ACC112 (cell line): ENCODE measurements around the gene EDC4.
A peak's percentile ranks its signal among the peaks of the same experiment; 100 is the strongest.
"Not testable (repeated sequence)": the region's sequence is repeated elsewhere in the genome, so short reads cannot be mapped to it uniquely, and the experiment has no call there.

Experiments used
- H2AFZ ChIP-seq: fragments of 200-600 bp; sonication (generic); one replicate; pipeline ENCODE4 v1.6.0; 2017; ENCODE audit warnings: antibody characterized with exemption, low read length; ENCODE audit not compliant: unreplicated experiment
- H3K27ac ChIP-seq: fragments of 200-600 bp; sonication (generic); 2 replicates; pipeline ENCODE4 v1.5.1; 2014; ENCODE audit warnings: low read depth, mild to moderate bottlenecking, antibody characterized with exemption, low read length, moderate library complexity
- H3K27me3 ChIP-seq: fragments of 200-600 bp; sonication (generic); 2 replicates; pipeline ENCODE4 v1.6.1; 2014; ENCODE audit warnings: mild to moderate bottlenecking, antibody characterized with exemption, low read length, moderate library complexity, mixed read lengths; ENCODE audit not compliant: insufficient read depth
- H3K36me3 ChIP-seq: fragments of 200-600 bp; sonication (generic); 2 replicates; pipeline ENCODE4 v1.6.1; 2016; ENCODE audit warnings: mild to moderate bottlenecking, antibody characterized with exemption, low read length, moderate library complexity, mixed read lengths; ENCODE audit not compliant: insufficient read depth
- H3K4me1 ChIP-seq: fragments of 200-600 bp; sonication (generic); one replicate; pipeline ENCODE4 v1.6.1; 2016; ENCODE audit warnings: low read length, mixed read lengths; ENCODE audit not compliant: insufficient read depth, unreplicated experiment, control insufficient read depth
- H3K4me3 ChIP-seq: fragments of 200-600 bp; sonication (generic); 2 replicates; pipeline ENCODE4 v1.5.1; 2014; ENCODE audit warnings: mild to moderate bottlenecking, low read depth, low read length
- H3K79me2 ChIP-seq: fragments of 200-600 bp; sonication (generic); one replicate; pipeline ENCODE4 v1.6.0; 2016; ENCODE audit warnings: low read length; ENCODE audit not compliant: control insufficient read depth, unreplicated experiment, insufficient read depth

The EDC4 gene

GRCh38 chr16:67853670-67854069 is 19.2 kb upstream of the EDC4 start:
- Histone ChIP-seq H3K27me3 (no peaks in the 10 kb centered on the region), H3K36me3 (no peaks in the 10 kb centered on the region), H3K79me2 (peaks cover 90% of the 10 kb centered on the region), H3K4me1 (peaks cover 24% of the 10 kb centered on the region), H3K27ac (no peak overlapping the region), H3K4me3 (no peak overlapping the region), H2AFZ (no peak overlapping the region)

DNA sequence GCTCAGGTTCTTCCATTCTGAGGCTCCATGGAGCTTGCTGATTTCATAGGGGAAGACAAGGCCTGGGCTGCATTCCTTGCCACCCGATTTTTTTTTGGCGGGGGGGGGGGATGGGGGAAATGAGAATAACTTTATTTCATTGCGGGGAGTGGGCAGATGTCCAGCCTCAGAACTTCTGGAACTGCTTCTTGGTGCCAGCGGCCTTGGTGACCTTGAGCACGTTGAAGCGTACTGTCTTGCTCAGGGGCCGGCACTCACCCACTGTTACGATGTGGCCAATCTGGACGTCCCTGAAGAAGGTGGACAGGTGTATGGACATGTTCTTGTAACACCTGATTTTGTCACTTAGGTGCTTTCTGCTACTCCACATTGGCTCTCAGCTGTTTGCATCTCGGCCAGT is 17.1 kb upstream of the EDC4 start:
- Histone ChIP-seq H2AFZ (no peak overlapping the region), H3K27me3 (no peaks in the 10 kb centered on the region), H3K4me1 (peaks cover 26% of the 10 kb centered on the region), H3K36me3 (no peaks in the 10 kb centered on the region), H3K79me2 (peaks cover 91% of the 10 kb centered on the region), H3K4me3 (no peak overlapping the region), H3K27ac (peak overlapping the region; percentile 99)

DNA sequence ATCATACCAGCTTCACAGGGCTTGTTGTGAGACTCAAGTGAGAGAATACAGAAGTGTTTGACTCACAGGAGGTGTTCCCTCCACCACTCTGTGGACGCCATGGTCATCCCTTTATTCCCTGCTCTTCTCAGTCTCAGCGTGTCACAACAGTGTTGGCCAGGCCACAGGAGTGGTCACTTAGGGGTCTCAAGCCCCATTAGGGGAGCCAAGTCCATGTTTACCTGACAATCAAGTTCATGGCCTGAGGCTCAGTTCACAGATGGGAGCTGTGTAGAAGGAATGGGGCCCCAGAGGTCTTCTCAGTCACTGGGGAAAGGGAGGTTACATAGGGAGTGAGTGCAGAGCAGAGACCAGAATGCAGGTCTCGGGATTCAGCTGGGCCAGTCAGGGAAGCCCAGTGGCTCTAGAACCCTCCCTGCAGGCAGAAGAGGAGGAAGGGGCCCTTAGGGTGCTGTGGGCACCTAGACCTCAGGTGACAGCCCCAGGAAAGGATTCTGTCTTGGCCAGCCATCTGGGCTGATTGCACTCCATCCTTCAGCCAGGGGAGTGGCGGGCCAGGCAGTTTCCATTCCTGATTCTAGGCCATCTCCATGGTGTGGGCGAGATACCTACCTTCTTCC is 15.8 kb upstream of the EDC4 start:
- no peaks in the 10 kb centered on the region for H3K27me3 ChIP-seq
- H2AFZ ChIP-seq = no peak overlapping the region
- no peaks in the 10 kb centered on the region for H3K36me3 ChIP-seq
- H3K4me1 ChIP-seq = peaks cover 39% of the 10 kb centered on the region
- H3K79me2 ChIP-seq = peaks cover 90% of the 10 kb centered on the region
- peak overlapping the region; percentile 99 for H3K27ac ChIP-seq
- peak overlapping the region; percentile 10; the same call in 1 of the 2 replicates for H3K4me3 ChIP-seq

DNA sequence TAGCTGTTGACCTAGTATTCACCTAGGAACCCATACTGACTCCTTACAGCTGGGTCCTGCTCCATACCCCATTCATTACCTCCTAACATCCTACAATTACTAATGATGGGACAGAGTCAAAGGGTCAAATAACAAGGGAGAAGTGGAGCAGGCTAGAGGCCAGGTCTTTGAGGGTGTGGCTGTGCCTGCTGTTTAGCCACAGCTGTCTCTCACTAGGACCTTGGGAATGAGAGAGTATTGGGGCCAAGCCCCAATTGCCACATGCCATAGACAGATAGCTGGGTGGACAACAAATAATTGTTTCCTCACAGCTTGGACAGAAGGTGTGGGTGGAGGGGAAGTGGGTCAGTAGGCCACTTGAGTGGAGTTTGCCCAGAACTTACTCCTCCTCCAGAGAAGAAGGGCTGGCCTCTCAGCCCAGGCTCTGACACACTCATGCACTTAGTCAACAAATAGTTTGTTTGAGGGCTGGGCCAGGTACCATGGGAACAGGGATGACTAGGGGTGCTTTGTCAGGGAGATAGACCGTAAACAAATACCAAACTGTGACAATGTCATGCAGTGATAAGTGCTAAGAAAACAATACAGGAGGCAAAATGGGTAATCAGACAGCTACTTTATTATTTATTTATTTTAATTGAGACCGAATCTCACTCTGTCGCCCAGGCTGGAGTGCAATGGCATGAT is 15.2 kb upstream of the EDC4 start:
- Histone ChIP-seq H3K4me3 (peak overlapping the region; percentile 10; the same call in 1 of the 2 replicates), H3K27ac (peak overlapping the region; percentile 99)

GRCh38 chr16:67858500-67858899 is 14.4 kb upstream of the EDC4 start:
- H3K4me3 ChIP-seq = no peak overlapping the region
- H2AFZ ChIP-seq = no peak overlapping the region
- H3K79me2 ChIP-seq = peaks cover 90% of the 10 kb centered on the region
- no peaks in the 10 kb centered on the region for H3K27me3 ChIP-seq
- H3K4me1 ChIP-seq = peaks cover 51% of the 10 kb centered on the region
- peak overlapping the region; percentile 99 for H3K27ac ChIP-seq
- H3K36me3 ChIP-seq = no peaks in the 10 kb centered on the region

More for the DNA sequence above, 15.2 kb upstream of the EDC4 start:
- Histone ChIP-seq H3K4me1 (peaks cover 45% of the 10 kb centered on the region), H3K36me3 (no peaks in the 10 kb centered on the region), H3K79me2 (peaks cover 92% of the 10 kb centered on the region), H2AFZ (no peak overlapping the region), H3K27me3 (no peaks in the 10 kb centered on the region)

- H3K4me1 ChIP-seq = peaks cover 57% of the 10 kb centered on the region
- peak overlapping the region; percentile 93 for H3K27ac ChIP-seq
These were observed 12.1 kb upstream of the EDC4 start for GRCh38 chr16:67860589-67861398.

DNA sequence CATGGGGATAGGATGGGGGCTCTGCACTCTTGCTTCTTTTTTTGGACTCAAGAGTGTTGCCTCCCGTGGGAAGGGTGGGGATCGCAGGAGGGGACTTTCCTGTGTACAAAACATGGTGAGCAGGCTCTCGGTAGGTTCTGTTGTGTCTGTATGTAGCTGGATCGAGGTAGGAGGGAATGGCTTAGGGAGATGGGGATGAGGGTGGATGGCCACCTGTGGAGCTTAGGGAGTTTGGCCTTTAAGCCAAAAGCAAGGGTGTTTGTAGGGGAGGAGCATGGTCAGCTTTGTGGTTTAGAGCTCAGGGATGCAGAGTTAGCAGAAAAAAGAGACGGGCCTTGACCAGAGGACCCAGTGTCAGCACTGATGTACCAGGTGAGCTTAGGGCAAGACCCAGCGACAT is 11.0 kb upstream of the EDC4 start:
- Histone ChIP-seq H3K27ac (peak overlapping the region; percentile 93), H3K4me1 (peaks cover 53% of the 10 kb centered on the region), H3K36me3 (no peaks in the 10 kb centered on the region; the same call in 1 of the 2 replicates), H3K79me2 (peaks cover 87% of the 10 kb centered on the region), H3K27me3 (no peaks in the 10 kb centered on the region), H2AFZ (no peak overlapping the region), H3K4me3 (no peak overlapping the region)

More at GRCh38 chr16:67860589-67861398, 12.1 kb upstream of the EDC4 start:
- H3K79me2 ChIP-seq = peaks cover 88% of the 10 kb centered on the region
- H3K27me3 ChIP-seq = no peaks in the 10 kb centered on the region
- H3K36me3 ChIP-seq = no peaks in the 10 kb centered on the region
- no peak overlapping the region for H2AFZ ChIP-seq
- peak overlapping the region; percentile 13; the same call in 1 of the 2 replicates for H3K4me3 ChIP-seq

- Histone ChIP-seq H2AFZ (no peak overlapping the region), H3K27ac (peak overlapping the region; percentile 93), H3K4me3 (peak overlapping the region; percentile 30; the same call in 1 of the 2 replicates), H3K4me1 (peaks cover 45% of the 10 kb centered on the region), H3K79me2 (peaks cover 80% of the 10 kb centered on the region), H3K27me3 (no peaks in the 10 kb centered on the region), H3K36me3 (no peaks in the 10 kb centered on the region; the same call in 1 of the 2 replicates)
These were observed 9.9 kb upstream of the EDC4 start for GRCh38 chr16:67862623-67863583.

DNA sequence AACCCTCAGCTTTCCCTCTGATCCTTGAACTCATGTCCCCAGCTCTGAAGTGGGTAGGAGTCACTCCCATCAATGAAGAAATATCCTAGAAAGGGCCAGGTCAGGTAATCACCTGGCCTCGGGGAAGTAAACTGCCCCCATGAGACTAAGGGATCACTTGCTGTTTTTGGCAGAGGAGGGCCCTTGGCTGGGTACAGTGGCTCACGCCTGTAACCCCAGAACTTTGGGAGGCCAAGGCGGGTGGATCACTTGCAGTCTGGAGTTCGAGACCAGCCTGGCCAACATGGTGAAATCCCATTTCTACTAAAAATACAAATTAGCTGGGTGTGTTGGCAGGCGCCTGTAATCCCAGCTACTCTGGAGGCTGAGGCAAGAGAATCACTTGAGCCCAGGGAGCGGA is 8.8 kb upstream of the EDC4 start:
- peaks cover 73% of the 10 kb centered on the region for H3K79me2 ChIP-seq
- H3K4me1 ChIP-seq = peaks cover 37% of the 10 kb centered on the region
- H3K27ac ChIP-seq = peak overlapping the region; percentile 93
- not testable (repeated sequence) for H2AFZ ChIP-seq, H3K36me3 ChIP-seq, H3K4me3 ChIP-seq, H3K27me3 ChIP-seq

GRCh38 chr16:67864594-67864993 is 8.3 kb upstream of the EDC4 start:
- no peaks in the 10 kb centered on the region for H3K27me3 ChIP-seq
- H2AFZ ChIP-seq = no peak overlapping the region
- no peaks in the 10 kb centered on the region; the same call in 1 of the 2 replicates for H3K36me3 ChIP-seq
- H3K4me1 ChIP-seq = peaks cover 37% of the 10 kb centered on the region
- peaks cover 68% of the 10 kb centered on the region for H3K79me2 ChIP-seq
- H3K4me3 ChIP-seq = no peak overlapping the region
- H3K27ac ChIP-seq = no peak overlapping the region
